NCI-H226 (cell line): Measurements from ENCODE around the gene NKD2.
"Not testable (repeated sequence)": the region's sequence is repeated elsewhere in the genome, so short reads cannot be mapped to it uniquely, and the experiment has no call there.

ENCODE experiments used
- DNase-seq: peaks from one replicate; pipeline ENCODE4 v3.0.0-alpha.2; 2015

Gene NKD2

GRCh38 chr5:1075931-1076330, 67.3 kb downstream of the NKD2 start:
- no peak for DNase-seq

DNA sequence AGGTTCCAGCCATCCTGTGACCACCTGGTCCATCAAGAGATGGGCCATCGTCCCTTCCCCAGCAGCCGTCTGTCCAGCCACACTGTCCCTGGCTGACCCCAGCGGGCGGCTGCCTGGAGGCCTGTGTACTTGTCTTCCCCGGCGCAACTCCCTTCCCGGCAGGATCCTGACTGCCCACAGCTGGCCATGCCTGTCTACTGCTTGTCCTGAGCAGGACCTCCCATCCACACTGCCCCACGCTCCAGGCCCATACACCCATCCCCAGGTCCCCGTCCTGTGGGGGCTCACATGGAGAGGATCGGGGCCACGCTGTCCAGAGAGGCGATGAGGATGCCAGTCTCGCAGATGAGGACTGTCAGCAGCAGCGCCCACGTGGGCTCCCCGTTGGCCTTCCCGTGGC, 67.8 kb downstream of the NKD2 start:
- DNase-seq, result no peak

- DNase-seq, result no peak
Observed at GRCh38 chr5:1077026-1077425, 68.4 kb downstream of the NKD2 start.

- DNase-seq, result no peak
Observed at GRCh38 chr5:1077491-1078020, 69.0 kb downstream of the NKD2 start.

DNA sequence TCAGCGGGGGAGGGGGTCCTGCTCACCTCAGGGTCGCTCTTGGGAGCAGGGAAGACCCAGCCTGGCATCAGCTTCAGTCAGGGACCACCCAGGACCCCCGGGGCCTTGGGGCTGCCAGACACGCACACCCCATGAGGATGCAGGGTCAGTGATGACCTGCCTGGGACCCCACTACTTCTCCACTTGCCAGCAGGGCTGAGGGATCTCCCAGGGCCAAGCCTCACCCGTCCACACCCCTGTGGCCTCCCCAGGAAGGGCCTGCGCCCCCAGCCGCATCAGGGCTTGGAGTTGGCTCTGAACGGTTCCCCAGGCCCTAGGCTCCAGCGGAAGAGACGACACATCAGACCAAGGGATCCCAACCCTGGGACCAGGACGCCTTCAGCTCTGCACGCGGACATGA, 69.6 kb downstream of the NKD2 start:
- no peak for DNase-seq

DNA sequence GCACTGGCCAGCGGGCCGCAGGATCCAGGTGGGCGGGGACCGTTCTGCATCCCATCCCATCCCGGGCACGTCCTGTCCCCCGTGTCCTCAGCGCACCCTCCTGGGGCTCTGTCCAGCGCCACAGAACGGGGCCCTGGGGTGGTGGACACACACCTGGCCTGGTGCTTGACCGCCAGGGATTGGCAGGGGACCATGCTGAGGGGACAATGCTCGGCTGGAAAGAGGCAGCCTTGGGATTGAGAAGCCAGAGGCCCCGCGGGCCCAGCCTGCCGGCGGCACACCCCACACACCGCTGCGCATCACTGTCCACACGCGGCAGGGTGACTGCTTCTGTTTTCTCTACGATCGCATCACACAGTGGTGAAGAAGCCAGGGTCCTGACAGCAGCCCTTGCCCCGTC, 70.2 kb downstream of the NKD2 start:
- no peak for DNase-seq

DNA sequence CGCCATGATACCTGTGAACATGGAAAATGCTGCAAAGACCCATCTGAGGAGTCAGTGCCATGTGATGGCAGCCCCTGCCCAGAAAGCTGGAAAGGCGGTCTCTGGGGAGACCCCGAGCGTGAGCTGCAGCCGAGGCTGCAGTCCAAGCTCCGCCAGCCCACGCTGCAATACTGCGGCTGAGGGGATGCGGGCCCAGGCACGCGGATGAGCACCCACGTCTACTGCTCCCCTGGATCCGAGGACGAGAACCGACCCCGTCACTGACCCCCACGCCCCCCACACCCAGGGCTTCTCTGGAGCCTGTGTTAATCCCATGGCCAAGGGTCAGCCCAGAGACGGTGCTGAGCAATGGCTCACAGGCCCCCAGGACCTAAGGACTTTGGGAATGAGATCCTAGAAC, 70.9 kb downstream of the NKD2 start:
- no peak for DNase-seq

- no peak for DNase-seq
Observed at GRCh38 chr5:1079961-1080360, 71.4 kb downstream of the NKD2 start.

GRCh38 chr5:1080432-1080831, 71.8 kb downstream of the NKD2 start:
- no peak for DNase-seq

- DNase-seq, result no peak
Observed at GRCh38 chr5:1081519-1081918, 72.9 kb downstream of the NKD2 start.

GRCh38 chr5:1083026-1083425, 74.4 kb downstream of the NKD2 start:
- DNase-seq, result not testable (repeated sequence)

DNA sequence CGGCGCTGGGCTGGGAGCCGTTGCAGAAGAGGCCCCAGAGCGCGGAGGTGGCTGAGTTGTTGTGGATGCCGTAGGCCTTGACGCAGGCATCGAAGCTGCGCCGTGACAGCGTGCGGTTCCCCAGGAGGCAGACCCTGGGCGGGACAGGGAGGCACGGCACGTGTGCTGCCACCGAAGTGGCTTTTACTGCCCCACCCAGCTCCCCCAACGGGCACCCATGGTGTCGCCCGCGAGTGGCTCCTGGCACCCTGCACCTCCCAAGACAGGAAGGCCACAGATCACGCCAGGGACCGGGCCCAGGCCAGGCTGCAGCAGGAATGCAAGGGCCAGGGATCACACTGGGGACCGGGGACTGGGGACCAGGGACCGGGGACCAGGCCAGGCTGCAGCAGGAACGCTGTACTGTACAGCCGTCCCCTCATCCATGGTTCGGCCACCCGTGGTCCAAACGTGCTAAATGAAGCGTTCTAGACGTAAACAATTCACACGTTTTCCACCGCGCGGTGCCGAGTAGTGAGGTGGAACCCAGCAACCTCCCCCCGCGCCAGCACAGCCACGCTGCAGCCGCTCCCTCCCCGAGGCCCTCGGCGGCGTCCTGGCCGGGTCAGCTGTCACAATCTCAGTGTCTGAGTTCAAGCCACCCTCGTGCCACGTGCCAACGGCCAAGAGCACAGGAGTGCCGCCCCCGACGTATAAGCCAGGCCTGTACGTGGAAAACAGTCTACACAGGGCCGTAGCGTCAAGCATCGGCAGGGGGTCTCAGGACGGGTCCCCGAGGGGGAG, 75.4 kb downstream of the NKD2 start:
- DNase-seq, result no peak

DNA sequence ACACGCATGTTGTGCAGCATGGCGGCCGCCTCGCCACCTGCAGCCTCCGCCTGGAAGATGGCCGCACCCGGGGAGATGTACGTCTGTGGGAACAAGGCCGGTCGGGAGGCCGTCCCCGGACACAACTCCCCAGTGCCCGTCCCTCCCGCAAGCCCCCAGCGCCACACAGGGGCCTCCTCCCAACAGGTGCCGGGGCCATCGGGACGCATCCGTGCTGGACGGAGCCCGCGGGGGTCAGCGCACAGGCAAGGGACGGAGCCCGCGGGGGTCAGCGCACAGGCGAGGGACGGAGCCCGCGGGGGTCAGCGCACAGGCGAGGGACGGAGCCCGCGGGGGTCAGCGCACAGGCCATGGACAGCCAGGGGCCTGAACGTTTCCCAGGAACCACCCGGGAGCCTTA, 76.8 kb downstream of the NKD2 start:
- DNase-seq, result no peak

GRCh38 chr5:1086137-1086536, 77.5 kb downstream of the NKD2 start:
- no peak for DNase-seq

GRCh38 chr5:1086871-1087270, 78.3 kb downstream of the NKD2 start:
- DNase-seq, result no peak

GRCh38 chr5:1087428-1087827, 78.8 kb downstream of the NKD2 start:
- no peak for DNase-seq

- DNase-seq, result no peak
Observed at GRCh38 chr5:1088031-1088430, 79.4 kb downstream of the NKD2 start.
